ENCODE results near the gene KIF5B. TPM values are rescaled to one million over a fixed set of nuclear protein-coding genes. Genes with fewer than 3 reads are reported as not detected.
A peak's percentile ranks its signal among the peaks of the same experiment; 100 is the strongest.
"Not testable (repeated sequence)": the region's sequence is repeated elsewhere in the genome, so short reads cannot be mapped to it uniquely, and the experiment has no call there.

The KIF5B gene
- total RNA-seq, 1 donor from 2014 or later: 129 TPM

- FAIRE-seq (no peak), DNase-seq (ENCODE audit: low spot score in 2 of 2) (no peak)
These were observed 5.2 kb upstream of the KIF5B start for GRCh38 chr10:32061440-32061839.

- FAIRE-seq: no peak
- no peak for DNase-seq (ENCODE audit: low spot score in 2 of 2)
These were observed 4.1 kb upstream of the KIF5B start for GRCh38 chr10:32060347-32060746.

- FAIRE-seq (no peak), DNase-seq (ENCODE audit: low spot score in 2 of 2) (no peak)
These were observed 3.2 kb upstream of the KIF5B start for GRCh38 chr10:32059472-32059871.

GRCh38 chr10:32057036-32057372, 779 bp upstream of the KIF5B start:
- DNase-seq (ENCODE audit: low spot score in 2 of 2): no peak
- FAIRE-seq: no peak

- FAIRE-seq (no peak), DNase-seq (ENCODE audit: low spot score in 2 of 2) (peak in 1 of 2 donors; percentile 51)
These were observed 618 bp downstream of the KIF5B start for GRCh38 chr10:32055478-32056135.

GRCh38 chr10:32054094-32054493, 2.1 kb downstream of the KIF5B start:
- peak; percentile 24 for DNase-seq (ENCODE audit: low spot score in 2 of 2)
- no peak for FAIRE-seq

GRCh38 chr10:32053392-32053791, 2.8 kb downstream of the KIF5B start:
- not testable (repeated sequence) for DNase-seq (ENCODE audit: low spot score in 2 of 2); FAIRE-seq

GRCh38 chr10:32051926-32052325, 4.3 kb downstream of the KIF5B start:
- DNase-seq (ENCODE audit: low spot score in 2 of 2): no peak
- FAIRE-seq: no peak

GRCh38 chr10:32050177-32050576, 6.0 kb downstream of the KIF5B start:
- DNase-seq (ENCODE audit: low spot score in 2 of 2) (no peak), FAIRE-seq (no peak)

GRCh38 chr10:32049113-32049512, 7.1 kb downstream of the KIF5B start:
- FAIRE-seq: no peak

GRCh38 chr10:32048282-32048681, 7.9 kb downstream of the KIF5B start:
- FAIRE-seq (no peak), DNase-seq (ENCODE audit: low spot score in 2 of 2) (no peak)

More at GRCh38 chr10:32049113-32049512, 7.1 kb downstream of the KIF5B start:
- DNase-seq (ENCODE audit: low spot score in 2 of 2): no peak

GRCh38 chr10:32047881-32048280, 8.3 kb downstream of the KIF5B start:
- FAIRE-seq (no peak), DNase-seq (ENCODE audit: low spot score in 2 of 2) (no peak)

GRCh38 chr10:32046151-32046550, 10.1 kb downstream of the KIF5B start:
- no peak for DNase-seq (ENCODE audit: low spot score in 2 of 2)
- no peak for FAIRE-seq

GRCh38 chr10:32042730-32043129, 13.5 kb downstream of the KIF5B start:
- not testable (repeated sequence) for DNase-seq (ENCODE audit: low spot score in 2 of 2); FAIRE-seq

- FAIRE-seq (no peak), DNase-seq (ENCODE audit: low spot score in 2 of 2) (no peak)
These were observed 14.8 kb downstream of the KIF5B start for GRCh38 chr10:32041290-32042028.

- DNase-seq (ENCODE audit: low spot score in 2 of 2) (no peak), FAIRE-seq (no peak)
These were observed 16.5 kb downstream of the KIF5B start for GRCh38 chr10:32039734-32040133.

GRCh38 chr10:32038777-32039176, 17.4 kb downstream of the KIF5B start:
- DNase-seq (ENCODE audit: low spot score in 2 of 2) (no peak), FAIRE-seq (no peak)

GRCh38 chr10:32036922-32037321, 19.3 kb downstream of the KIF5B start:
- no peak for FAIRE-seq
- DNase-seq (ENCODE audit: low spot score in 2 of 2): no peak

- no peak for FAIRE-seq
- no peak for DNase-seq (ENCODE audit: low spot score in 2 of 2)
These were observed 21.2 kb downstream of the KIF5B start for GRCh38 chr10:32035038-32035437.

GRCh38 chr10:32033171-32033570, 23.1 kb downstream of the KIF5B start:
- no peak for FAIRE-seq
- no peak for DNase-seq (ENCODE audit: low spot score in 2 of 2)

GRCh38 chr10:32031920-32032319, 24.3 kb downstream of the KIF5B start:
- no peak for DNase-seq (ENCODE audit: low spot score in 2 of 2)
- FAIRE-seq: no peak

- FAIRE-seq: no peak
- DNase-seq (ENCODE audit: low spot score in 2 of 2): no peak
These were observed 24.8 kb downstream of the KIF5B start for GRCh38 chr10:32031424-32031823.

All from frontal cortex (tissue), 4 donors.